Measurements from ENCODE around the gene SRPK2.
"Not testable (repeated sequence)": the region's sequence is repeated elsewhere in the genome, so short reads cannot be mapped to it uniquely, and the experiment has no call there.

Gene SRPK2

GRCh38 chr7:105365541-105366534, 22.9 kb downstream of the SRPK2 start:
- DNase-seq (ENCODE audit: extremely low read depth, low read depth), result no peak
- TF ChIP-seq, protein P1, sequence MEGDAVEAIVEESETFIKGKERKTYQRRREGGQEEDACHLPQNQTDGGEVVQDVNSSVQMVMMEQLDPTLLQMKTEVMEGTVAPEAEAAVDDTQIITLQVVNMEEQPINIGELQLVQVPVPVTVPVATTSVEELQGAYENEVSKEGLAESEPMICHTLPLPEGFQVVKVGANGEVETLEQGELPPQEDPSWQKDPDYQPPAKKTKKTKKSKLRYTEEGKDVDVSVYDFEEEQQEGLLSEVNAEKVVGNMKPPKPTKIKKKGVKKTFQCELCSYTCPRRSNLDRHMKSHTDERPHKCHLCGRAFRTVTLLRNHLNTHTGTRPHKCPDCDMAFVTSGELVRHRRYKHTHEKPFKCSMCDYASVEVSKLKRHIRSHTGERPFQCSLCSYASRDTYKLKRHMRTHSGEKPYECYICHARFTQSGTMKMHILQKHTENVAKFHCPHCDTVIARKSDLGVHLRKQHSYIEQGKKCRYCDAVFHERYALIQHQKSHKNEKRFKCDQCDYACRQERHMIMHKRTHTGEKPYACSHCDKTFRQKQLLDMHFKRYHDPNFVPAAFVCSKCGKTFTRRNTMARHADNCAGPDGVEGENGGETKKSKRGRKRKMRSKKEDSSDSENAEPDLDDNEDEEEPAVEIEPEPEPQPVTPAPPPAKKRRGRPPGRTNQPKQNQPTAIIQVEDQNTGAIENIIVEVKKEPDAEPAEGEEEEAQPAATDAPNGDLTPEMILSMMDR (IDR thresholded peaks at IDR 0.05; ENCODE audit: low read depth, low read length), result no peak

DNA sequence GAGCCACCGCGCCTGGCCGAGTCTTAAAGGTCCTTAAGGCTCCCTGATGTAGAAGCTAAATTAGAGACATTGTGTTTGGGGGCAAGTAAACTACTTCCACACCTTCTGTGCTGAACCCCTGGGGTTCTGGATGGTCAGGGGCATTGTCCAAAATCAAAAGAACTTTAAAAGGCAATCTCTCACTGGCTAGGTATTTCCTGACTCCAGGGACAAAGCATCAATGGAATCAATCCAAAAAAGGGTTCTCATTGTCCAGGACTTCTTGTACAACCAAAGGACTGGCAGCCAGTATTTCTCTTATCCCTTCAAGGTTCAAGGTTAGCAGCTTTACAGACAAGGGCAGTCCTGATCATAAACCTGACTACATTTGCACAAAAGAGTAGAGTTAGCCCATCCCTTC, 24.0 kb downstream of the SRPK2 start:
- TF ChIP-seq, protein P1 (IDR thresholded peaks at IDR 0.05; ENCODE audit: low read depth, low read length), result no peak
- no peak for DNase-seq (ENCODE audit: extremely low read depth, low read depth)

DNA sequence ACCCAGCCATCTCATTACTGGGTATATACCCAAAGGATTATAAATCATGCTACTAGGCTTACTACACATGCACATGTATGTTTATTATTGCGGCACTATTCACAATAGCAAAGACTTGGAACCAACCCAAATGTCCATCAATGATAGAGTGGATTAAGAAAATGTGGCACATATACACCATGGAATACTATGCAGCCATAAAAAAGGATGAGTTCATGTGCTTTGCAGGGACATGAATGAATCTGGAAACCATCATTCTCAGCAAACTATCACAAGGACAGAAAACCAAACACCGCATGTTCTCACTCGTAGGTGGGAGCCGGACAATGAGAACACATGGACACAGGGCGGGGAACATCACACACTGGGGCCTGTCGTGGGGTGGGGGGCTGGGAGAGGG, 25.1 kb downstream of the SRPK2 start:
- DNase-seq (ENCODE audit: extremely low read depth, low read depth), result not testable (repeated sequence)

- not testable (repeated sequence) for DNase-seq (ENCODE audit: extremely low read depth, low read depth)
These were observed 26.0 kb downstream of the SRPK2 start for GRCh38 chr7:105362685-105363084.

DNA sequence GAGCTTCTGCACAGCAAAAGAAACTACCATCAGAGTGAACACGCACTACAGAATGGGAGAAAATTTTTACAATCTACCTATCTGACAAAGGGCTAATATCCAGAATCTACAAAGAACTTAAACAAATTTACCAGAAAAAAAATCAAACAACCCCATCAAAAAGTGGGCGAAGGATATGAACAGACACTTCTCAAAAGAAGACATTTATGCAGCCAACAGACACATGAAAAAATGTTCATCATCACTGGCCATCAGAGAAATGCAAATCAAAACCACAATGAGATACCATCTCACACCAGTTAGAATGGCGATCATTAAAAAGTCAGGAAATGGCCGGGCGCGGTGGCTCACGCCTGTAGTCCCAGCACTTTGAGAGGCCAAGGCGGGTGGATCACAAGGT, 26.7 kb downstream of the SRPK2 start:
- DNase-seq (ENCODE audit: extremely low read depth, low read depth), result not testable (repeated sequence)

GRCh38 chr7:105360149-105360548, 28.6 kb downstream of the SRPK2 start:
- DNase-seq (ENCODE audit: extremely low read depth, low read depth), result not testable (repeated sequence)

DNA sequence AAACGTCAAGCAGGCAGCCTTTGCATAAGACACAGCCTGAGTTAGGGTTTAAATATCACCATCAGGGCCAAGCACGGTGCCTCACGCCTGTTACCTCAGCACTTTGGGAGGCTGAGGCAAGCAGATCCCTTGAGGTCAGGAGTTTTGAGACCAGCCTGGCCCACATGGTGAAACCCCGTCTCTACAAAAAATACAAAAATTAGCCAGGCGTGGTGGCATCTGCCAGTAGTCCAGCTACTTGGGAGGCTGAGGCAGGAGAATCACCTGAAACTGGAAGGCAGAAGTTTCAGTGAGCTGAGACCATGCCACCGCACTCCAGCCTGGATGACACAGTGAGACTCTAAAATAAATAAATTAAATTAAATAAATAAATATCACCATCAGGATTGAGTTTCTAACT, 33.0 kb downstream of the SRPK2 start:
- TF ChIP-seq, protein P1 (IDR thresholded peaks at IDR 0.05; ENCODE audit: low read depth, low read length), result no peak
- no peak for DNase-seq (ENCODE audit: extremely low read depth, low read depth)

GRCh38 chr7:105354383-105354782, 34.3 kb downstream of the SRPK2 start:
- TF ChIP-seq, protein P1 (IDR thresholded peaks at IDR 0.05; ENCODE audit: low read depth, low read length), result no peak
- DNase-seq (ENCODE audit: extremely low read depth, low read depth), result no peak

- DNase-seq (ENCODE audit: extremely low read depth, low read depth), result no peak
- TF ChIP-seq, protein P1 (IDR thresholded peaks at IDR 0.05; ENCODE audit: low read depth, low read length), result no peak
These were observed 34.9 kb downstream of the SRPK2 start for GRCh38 chr7:105353752-105354328.

Measured in AG09319 (cell line).